CD4-positive, alpha-beta T cell treated with Interferon gamma for 1 hour (primary cell): Measurements from ENCODE around the gene GLT1D1.

Experiments used
- DNase-seq: peaks from one replicate; pipeline ENCODE4 v3.0.0-alpha.2; 2020

GLT1D1 gene

DNA sequence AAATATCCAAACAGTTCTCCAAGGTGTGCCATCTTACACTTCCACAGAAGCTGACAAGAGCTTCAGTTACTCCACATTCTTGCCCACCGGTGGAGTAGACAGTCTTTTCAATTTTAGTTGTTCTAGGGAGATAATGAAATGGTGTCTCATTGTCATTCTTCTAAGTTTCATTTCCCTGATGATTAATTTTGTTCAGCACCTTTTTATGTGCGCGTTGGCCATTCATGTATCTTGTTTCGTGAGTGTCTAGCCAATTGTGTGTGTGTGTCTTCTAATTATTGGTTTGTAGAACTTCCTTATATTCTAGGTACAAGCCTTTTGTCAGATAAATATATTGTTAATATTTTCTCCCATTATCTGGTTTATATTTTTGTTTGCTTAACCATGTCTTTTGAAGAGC lies 63.1 kb downstream of the GLT1D1 start:
- no peak for DNase-seq

DNA sequence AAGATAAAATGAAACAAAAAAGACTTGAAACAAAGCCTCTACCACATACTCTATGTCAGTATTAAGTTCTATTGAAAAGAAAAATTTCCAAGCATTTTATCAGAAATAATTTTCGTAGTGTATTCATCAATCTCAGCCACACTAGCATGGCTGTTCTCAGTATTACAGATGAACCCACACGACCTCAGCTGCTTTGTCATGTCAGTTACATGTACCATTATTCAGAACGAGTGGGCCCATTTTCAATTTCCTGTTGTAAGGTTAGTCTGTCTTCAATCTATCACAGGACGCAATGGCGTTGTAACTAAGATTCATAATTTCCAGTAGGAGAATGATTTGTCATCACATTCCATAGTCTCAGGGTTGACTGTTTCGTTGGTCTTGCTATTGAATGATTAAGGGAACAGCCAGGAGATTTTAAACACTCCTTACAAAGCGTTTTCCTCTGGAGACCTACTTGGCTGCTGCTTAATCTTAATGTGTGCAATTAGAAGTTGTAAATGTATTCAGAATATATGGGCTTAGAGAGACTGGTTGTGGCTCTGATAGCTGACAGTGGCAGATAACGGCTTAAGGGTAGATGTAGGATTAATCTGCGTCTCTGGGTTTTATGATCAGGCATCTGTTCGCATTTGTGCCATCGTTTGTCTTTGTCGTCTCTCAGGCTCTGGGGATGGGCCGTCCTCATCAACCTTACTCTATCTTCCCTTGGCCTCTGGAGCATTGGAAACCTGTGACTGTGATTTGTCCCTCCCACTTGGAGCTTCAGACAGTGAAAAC lies 65.4 kb downstream of the GLT1D1 start:
- no peak for DNase-seq

DNA sequence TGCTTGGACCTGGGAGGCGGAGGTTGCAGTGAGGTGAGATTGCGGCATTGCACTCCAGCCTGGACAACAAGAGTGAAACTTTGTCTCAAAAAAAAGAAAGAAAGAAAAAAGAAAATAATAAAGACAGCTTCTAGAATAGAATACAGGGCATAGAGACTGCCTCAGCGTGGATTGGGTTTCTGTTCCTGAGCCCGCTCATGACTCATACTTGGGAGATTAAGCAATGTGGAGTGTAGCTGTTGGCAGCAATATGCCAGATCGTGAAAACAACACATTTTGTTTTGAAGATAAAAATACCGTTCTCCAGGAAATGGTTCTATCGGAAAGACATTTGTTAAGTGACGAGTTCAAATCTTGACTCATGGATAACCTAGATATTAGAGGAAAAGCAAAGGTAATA lies 67.2 kb downstream of the GLT1D1 start:
- DNase-seq = peak; percentile 29

DNA sequence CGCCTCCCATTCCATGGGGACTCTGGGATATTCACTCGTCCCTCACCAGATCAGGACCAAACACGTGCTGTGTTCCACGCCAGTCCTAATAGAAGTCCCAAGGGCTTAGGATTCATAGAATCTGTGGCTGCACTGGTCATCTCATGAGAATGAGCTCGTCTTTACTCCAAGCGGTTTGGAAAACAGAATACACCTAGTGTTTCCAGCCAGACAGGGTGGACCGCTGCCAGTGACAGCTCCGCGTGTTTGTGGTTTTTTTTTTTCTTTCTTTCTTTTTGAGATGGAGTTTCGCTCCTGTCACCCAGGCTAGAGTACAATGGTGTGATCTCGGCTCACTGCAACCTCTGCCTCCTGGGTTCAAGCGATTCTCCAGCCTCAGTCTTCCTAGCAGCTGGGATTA lies 75.1 kb downstream of the GLT1D1 start:
- no peak for DNase-seq

DNA sequence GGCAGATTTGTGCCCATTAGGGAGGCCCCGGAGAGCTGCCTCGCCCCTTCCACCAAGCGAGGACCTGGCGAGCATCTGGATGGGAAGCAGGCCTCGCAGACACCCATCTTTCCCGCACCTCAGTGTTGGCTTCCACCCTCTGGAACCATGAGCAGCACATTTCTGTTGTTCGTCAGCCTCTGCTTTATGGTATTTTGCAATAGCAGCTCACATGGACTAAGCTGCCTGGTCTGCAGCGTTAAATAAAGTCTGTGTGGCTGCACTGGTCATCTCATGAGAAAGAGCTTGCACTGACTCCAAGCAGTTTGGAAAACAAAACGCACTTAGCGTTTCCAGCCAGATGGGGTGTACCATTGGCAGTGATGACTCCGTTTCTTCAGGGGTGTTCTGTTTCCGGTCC lies 75.8 kb downstream of the GLT1D1 start:
- DNase-seq = no peak

DNA sequence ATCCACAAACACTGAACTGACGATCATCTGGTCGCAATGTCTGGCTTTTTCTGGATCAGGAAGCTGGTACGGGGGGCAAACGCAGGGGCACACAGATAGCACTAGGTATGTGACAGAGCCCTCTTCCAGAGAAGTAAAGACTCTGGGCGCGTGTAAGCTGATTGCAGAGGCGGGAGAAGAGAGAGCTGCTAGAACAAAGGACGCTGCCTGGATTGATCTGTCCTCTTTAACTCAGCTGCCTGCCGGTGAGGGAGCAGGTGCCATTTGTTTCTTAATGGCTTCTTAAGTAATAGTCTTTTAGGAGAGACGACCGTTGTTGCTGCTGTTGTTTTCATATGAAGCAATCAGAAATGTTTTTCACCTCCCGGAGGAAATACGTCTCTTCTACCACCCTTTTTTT lies 77.3 kb downstream of the GLT1D1 start:
- no peak for DNase-seq

DNA sequence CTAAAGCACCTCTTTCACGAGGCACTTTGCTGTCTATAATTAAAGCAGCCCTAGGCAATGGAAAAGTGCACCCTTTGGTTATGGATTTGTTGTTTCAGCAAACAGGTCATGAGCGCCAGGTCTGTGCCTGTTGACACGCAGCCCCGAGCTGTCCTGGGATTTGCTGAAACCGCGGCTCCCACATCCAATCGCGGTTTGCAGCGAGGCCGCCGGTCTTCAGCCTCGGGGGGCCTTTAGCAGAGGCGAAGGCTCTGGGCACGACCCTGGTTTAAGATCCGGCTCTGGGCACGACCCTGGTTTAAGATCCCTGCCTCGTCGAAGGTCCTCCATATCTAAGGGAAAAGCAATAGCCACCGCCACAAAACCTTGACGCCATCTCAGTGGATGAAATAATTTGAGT lies 79.2 kb downstream of the GLT1D1 start:
- DNase-seq = no peak

DNA sequence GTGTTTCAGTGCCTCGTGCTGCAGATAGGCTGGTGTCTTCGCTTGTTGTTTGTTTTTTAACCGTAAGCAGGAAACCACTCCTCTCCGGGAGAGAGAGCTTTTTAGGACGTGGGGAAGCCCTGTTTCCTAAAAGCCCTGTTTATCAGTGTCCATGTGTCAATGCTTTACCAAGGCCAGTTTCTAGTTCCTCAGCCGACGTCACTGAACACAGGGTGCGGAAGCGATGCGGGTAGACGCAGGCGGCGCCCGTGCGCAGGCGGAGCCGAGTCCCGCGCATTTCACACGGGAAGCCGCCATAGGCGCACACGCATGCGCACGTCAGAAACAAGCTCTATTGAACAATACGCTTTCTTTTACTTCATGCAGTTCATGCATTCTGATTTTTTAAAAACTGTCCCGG lies 79.8 kb downstream of the GLT1D1 start:
- DNase-seq = no peak

DNA sequence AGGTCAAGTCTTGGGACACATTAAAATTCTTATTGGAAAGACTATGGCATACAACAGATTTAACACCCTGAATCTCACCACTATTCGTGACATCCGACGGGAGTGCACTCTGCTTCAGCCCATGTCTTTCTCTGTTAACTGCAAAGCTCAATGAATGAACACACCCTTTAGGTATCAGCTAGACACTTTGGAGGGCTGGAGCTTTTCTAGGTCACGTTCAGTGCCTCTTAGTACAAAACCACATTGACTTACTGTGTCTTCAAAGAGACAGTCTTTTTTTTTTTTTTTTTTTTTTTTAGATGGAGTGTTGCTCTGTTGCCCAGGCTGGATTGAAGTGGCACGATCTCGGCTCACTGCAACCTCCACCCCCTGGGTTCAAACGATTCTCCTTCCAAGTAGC lies 80.6 kb downstream of the GLT1D1 start:
- no peak for DNase-seq

DNA sequence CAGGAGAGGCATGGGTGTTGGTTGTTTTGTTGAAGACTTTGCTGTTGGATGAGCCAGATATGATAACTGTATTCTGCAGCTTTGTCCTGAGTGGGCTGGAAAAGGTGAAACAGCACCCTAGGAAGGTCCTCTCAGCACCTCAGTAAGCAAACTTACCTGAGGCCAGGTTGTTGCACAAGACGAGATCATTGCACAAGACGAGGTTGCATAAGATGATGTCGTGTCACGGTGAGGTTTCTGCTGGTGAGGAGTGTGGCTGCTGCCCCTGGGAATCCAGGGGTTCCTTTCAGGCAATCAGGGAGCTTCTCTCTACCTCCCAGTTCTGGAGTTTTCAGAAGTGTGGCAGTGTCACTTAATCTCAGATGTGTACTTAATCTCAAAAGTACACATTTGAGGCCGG lies 85.6 kb downstream of the GLT1D1 start:
- no peak for DNase-seq

DNA sequence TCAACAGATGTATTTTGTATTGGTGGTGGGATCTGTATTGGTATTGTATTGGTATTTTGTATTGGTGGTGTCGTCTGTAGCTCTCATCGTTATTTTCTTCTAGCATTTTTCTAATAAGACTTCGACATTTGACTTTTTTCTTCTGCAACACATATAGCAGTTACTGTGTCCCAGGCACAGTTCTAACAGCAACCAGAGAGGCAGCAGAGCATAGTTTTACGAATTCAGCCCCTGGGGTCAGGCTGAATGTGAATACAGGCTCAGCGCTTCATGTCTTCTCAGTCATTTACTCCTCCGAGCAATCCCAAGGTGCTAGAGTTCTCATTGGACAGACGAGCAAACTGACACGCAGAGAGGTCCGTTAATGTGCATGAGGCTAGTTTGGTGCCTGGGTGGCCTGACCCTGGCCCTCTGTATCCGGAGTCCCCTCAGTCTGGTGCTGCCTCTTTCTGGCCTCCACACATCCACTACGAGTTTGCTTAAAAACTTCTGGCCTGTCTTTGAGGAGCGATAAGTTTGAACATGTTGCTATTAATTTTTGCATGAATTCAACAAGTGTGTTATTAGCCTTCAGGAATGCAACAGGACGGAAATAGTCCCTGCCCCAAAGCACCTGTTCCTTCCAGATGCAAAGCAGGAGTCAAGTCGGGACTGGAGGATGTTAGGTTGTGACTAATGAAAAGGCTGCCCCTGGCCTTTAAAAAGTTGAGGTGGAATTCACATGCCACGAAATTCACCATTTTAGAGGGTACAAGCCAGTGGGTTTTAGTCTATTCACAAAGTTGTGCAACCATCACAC lies 87.0 kb downstream of the GLT1D1 start:
- DNase-seq = no peak

DNA sequence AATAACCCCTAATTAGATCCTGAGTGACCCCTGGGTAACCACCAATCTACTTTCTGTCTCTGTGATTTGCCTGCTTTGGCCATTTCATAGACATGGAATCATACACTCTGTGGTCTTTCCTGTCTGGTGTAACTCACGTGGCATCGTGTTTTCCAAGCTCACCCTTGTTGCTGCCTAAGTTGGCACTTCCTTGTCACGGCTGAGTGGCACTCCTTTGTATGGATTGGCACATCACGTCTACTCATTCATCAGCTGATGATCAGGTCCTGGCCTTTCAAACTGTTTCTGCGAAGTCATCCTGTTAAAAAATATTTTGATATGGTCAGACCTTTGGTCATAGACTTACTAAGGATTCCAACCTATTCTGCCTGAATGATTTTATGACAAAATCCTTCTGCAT lies 87.7 kb downstream of the GLT1D1 start:
- no peak for DNase-seq

DNA sequence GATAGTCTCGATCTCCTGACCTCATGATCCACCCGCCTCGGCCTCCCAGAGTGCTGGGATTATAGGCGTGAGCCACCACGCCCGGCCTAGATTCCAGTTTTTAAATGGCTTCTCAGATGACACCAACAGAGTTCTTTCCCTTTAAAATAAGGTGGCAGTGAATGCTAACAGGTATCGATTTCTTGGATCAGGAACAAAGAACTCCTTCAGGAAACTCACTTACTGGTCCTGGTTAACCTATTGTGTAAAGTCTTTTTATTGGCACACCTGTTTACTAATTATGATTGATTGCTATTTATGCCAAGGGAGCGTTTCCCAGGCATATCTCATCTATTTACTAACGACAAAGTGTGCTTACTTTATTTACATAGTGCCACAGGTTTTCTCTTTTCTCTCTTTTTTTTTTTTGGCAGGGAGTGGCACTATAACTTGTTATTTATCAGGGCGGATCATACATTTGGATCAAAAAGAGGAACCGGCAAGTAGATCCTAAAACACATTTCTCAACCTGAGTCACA lies 89.7 kb downstream of the GLT1D1 start:
- no peak for DNase-seq

DNA sequence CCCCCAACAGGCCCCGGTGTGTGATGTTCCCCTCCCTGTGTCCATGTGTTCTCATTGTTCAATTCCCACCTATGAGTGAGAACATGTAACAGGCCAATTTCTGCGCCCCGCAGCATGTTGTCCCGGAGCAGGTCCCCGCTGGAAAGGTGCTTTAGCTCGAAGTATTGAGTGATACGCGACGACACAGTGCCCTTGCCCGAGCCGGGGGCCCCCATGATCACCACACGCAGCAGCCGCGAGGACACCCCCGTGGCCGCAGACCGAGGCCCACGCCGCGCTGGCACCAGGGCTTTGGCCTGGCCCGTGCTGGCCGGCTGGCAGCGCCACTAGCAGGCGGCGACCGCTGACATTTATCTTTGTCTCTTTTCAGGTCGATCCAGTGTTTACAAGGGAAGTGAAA lies 91.7 kb downstream of the GLT1D1 start:
- no peak for DNase-seq

DNA sequence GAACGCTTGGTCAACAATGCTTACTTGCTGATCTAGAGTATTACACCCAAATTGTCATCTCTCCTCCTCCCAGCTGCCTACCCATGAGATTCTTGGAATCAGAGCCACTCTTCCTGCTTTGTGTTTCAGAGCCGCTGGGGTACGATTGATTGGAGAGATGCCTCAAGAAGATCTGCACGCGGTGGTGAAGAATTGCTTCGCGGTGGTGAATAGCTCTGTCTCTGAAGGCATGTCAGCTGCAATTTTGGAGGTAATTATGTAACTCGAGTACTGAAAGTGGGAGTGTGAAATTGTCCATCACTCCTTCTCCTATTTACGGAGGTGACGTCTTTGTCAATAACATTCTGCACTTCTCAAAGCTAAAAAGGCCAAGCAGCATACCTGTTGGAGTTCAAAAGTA lies 93.9 kb downstream of the GLT1D1 start:
- no peak for DNase-seq

DNA sequence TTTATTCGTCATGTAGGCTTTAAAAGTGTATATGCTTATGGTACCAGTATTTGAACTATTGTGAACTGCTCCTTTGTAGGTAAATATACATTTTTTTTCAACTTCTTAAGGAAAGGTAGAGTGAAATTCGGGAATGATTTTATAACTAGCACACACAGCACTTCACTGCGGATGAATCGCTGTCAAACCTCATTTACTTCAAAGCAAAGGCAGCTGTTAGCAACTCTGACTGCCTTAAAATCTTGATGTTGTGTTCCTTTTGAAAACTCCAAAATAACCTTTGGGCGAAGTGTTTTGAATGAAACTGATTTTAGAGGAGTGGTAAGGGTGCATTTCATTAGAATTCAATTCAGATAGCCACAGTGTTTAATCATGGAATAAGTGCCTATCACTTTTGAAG lies 95.8 kb downstream of the GLT1D1 start:
- no peak for DNase-seq

DNA sequence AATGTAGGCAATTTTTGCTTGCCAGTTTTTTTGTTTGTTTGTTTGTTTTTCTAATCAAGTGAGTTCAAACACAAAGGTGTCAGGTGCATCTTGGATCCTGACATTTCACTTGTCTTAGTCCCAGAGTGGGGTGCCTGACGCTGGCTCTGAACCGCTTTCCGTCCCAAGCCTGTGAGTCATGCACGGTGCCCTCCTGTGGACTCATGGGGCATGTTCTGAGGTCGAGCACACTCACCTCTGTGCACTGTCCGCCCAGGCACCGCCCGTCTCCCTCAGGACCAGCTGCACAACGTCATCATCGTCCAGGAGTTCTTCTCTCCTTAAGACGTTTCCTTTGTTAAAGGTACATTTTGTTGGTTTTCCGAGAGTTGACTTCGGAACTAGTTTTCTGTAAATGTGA lies 98.2 kb downstream of the GLT1D1 start:
- DNase-seq = no peak

DNA sequence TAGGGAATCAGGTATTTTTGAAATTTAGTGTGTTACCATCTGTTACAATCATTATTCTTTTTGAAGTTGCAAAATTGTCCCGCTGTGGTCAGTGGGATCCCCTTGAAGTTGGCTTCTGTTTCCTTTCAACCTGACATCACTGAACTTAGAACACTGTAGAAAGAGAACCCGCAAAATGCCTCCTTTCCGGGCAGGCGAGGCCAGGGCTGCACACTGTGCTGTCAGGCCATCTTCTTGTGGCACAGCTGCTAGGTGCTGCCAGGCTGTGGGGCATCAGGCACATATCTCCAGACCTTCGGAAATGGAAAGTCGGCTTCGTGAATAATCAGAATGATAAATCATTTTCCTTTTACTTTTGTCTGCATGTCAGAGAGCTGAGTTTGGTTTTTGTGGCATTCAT lies 103.5 kb downstream of the GLT1D1 start:
- DNase-seq = no peak

DNA sequence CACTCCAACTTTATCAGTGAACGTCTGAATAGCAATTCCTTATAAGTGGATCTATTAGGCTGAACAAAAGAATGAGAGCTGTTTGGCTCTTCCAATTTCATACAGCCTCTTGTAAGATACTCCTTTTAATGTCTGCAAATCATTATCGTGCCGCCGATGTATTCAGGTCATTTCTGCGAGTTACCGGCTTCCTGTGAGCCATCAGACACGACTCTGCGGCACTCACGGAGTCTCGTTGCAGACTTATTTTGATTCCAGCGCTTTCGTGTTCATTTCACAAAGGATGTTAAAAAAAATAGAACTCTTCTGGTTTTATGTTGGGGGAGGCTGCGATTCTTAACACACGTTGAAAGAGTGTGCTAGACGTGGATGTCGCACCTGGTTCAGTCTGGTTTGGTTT lies 106.6 kb downstream of the GLT1D1 start:
- no peak for DNase-seq

DNA sequence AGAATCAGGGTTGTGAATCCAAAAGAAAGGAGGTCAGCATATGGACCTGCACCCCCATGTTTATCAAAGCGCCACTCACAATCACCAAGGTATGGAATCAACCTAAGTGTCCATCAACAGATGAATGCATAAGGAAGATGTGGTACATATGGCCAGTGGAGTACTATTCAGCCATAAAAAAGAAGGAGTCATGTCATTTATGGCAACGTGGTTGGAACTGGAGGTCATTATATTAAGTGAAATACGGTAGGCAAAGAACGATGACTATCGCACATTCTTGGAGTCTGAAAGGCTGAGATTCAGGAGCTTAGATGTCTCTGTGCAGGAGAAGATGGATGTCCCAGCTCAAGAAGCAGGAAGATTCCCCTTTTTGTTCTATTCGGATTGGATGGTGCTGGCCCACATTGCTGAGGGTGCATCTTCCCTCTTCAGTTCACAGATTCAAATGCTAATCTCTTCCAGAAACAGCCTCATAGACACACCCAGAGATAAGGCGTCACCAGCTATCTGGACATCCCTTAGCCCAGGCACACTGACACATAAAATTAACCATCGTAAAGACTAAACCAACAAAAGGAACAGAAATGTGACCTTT lies 108.1 kb downstream of the GLT1D1 start:
- DNase-seq = no peak

DNA sequence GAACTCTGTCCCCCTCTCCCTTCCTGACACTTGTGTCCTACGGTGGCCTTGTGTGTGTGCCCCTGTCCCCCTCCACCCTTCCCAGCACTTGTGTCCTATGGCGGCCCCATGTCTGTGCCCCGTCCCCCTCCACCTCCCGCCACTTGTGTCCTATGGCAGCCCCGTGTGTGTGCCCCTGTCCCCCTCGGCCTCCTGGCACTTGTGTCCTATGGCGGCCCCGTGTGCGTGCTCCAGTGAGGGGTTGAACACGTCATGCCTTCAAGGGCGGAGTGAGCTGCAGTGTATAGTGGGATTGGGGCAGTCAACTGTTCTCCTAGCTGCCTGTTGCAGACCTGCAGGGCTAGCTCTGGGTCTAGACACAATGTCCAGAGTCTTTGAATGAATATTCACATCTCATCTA lies 108.7 kb downstream of the GLT1D1 start:
- no peak for DNase-seq

DNA sequence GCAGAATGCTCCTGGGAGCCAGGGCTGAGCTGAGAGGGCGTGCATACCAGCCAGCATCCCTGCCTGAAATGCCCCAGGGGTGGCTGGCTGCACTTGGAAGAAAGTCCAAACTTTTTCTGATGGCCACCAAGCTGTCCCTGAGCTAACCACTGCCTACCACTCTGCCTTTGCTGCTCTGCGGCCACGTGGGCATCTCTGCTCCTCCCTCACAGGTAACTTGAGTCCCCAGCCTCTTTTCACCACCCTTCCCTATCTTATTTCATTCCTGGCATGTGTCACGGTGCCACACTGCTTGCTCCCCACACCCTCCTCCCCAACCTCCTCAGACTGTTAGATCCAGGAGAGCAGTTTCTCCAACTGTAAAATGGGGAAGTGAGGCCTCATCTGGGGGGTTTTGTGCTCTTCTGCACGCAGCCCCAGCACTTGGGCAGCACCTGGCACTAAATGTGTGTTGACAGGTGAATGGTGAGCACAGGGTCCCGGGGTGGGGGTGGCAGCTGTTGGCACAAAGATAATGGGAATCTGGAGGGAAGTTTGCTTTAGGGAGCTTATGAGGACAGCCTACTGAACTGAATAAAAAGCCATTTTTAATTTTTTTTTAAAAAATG lies 113.0 kb downstream of the GLT1D1 start:
- no peak for DNase-seq

DNA sequence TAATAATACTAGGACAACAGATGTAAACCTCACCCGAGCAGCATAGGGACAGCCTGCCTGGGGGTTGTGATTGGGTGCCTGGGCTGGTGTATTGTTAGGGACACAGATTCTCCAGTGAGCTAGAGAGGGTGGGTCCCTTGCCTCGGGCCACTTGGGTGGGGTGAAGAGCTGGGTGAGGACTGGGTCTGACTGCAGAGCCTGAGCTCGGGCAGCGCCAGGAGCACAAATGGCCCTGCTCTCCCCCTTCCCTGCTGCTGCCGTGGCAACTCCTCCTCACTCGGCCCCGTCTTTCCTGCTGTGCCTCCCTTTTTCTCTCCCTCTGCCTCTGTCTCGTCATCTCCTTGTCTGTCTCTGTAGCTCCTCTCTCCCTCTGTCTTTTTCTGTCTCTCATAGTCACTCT lies 115.4 kb downstream of the GLT1D1 start:
- no peak for DNase-seq
